Articular chondrocyte of knee joint (primary cell): ENCODE results near the gene DDX3X. TPM values are rescaled to one million over a fixed set of nuclear protein-coding genes. Genes with fewer than 3 reads are reported as not detected.

Experiments
- small RNA-seq: library from RNA; depleted of rRNA; stranded (forward); fragments of <200 nt; gene quantifications from one replicate; pipeline ENCODE3, GENCODE V24; 2012
- total RNA-seq: library from RNA; depleted of rRNA; stranded (reverse); fragments of >200 nt; gene quantifications from 2 replicates; pipeline ENCODE4 v1.2.3, GENCODE V29; 2012

The DDX3X gene
- total RNA-seq: 204 and 301 TPM in 2 replicates

GRCh38 chrX:41333744-41334362 is at the start of gene DDX3X:
Gene DDX3X (plus strand): TSS chrX:41334162. CDS start chrX:41334253, 91 bp downstream.

Small RNA genes within 50 kb of the gene (small RNA-seq; reads per million reads assigned to genes)
- gene RF00019 (not detected), gene RNA5SP502 (not detected)

Other genes with a start within 250 kb of the DDX3X start
- gene USP9X, start 248.7 kb upstream of the DDX3X start, total RNA-seq: 130 and 156 TPM in 2 replicates
- not detected in 2 replicates for gene NYX, start 113.2 kb downstream of the DDX3X start, total RNA-seq